H1 (cell line): ENCODE measurements around the gene CTSW. TPM values are rescaled to one million over a fixed set of nuclear protein-coding genes. Genes with fewer than 3 reads are reported as not detected.

Experiments used
- CTCF ChIA-PET: fragments of 300-600 bp; sonication (Branson Sonifier 250); formaldehyde crosslinking; loops from one replicate; lab custom pipeline; 2021; ENCODE audit not compliant: partially characterized antibody; lab: Charles Lee
- POLR2A ChIA-PET: fragments of 300-600 bp; sonication (Branson Sonifier 250); formaldehyde crosslinking; loops from one replicate; lab custom pipeline; 2021; ENCODE audit warnings: inconsistent platforms; ENCODE audit not compliant: partially characterized antibody; lab: Charles Lee
- DNase-seq, 2 experiments: peaks; one replicate each; pipeline versions ENCODE4 v3.0.0 to v3.0.0-alpha.2; 2010 to 2022; ENCODE audit warnings: low spot score in 2 of 2, low read depth in 1 of 2, mixed read lengths in 1 of 2
- FAIRE-seq: peaks from 2 replicates; lab custom pipeline; 2011; peaks lifted over from hg19 to GRCh38; lab: Jason Lieb, UNC
- H2AFZ ChIP-seq: 2 replicates; pipeline ENCODE4 v1.8.1; 2012; ENCODE audit warnings: low read length, inconsistent platforms
- H2AK5ac ChIP-seq: 2 replicates; pipeline ENCODE4 v1.6.1; 2013; ENCODE audit warnings: low read depth, low read length
- H2BK120ac ChIP-seq: replicated peaks from 2 replicates; pipeline ENCODE3; 2013; ENCODE audit warnings: low read depth, low read length, inconsistent platforms
- H2BK12ac ChIP-seq: 2 replicates; pipeline ENCODE4 v1.6.1; 2013; ENCODE audit warnings: low read depth, low read length
- H2BK15ac ChIP-seq: 2 replicates; pipeline ENCODE4 v1.6.1; 2013; ENCODE audit warnings: low read length
- H2BK20ac ChIP-seq: 2 replicates; pipeline ENCODE4 v1.6.1; 2013; ENCODE audit warnings: low read length
- H2BK5ac ChIP-seq: 2 replicates; pipeline ENCODE4 v1.6.1; 2013; ENCODE audit warnings: low read depth, low read length
- H3K14ac ChIP-seq: 2 replicates; pipeline ENCODE4 v1.6.1; 2013; ENCODE audit warnings: inconsistent platforms; ENCODE audit not compliant: insufficient read length
- H3K18ac ChIP-seq: 2 replicates; pipeline ENCODE4 v1.6.1; 2013; ENCODE audit warnings: low read length; ENCODE audit errors: extremely low read depth
- H3K23ac ChIP-seq: 2 replicates; pipeline ENCODE4 v1.6.1; 2013; ENCODE audit warnings: inconsistent platforms; ENCODE audit not compliant: insufficient read length
- H3K23me2 ChIP-seq: 2 replicates; pipeline ENCODE4 v1.6.1; 2013; ENCODE audit warnings: low read depth, low read length
- H3K27ac ChIP-seq: 2 replicates; pipeline ENCODE4 v1.6.1; 2011; ENCODE audit warnings: low read depth, low read length, inconsistent platforms
- H3K27me3 ChIP-seq, 4 experiments: replicated peaks in 1 of 4; 1 replicate in 1 of 4; 2 replicates in 3 of 4; pipeline versions ENCODE4 v1.6.1 to v1.8.1; 2011 to 2013; ENCODE audit warnings: low read length in 3 of 4, mild to moderate bottlenecking in 3 of 4, inconsistent platforms in 2 of 4, mixed read lengths in 2 of 4, moderate library complexity in 1 of 4; ENCODE audit not compliant: control insufficient read depth in 3 of 4, insufficient read depth in 3 of 4; ENCODE audit errors: extremely low read depth in 1 of 4
- H3K36me3 ChIP-seq, 4 experiments: 2 replicates each; pipeline versions ENCODE4 v1.6.1 to v1.8.1; 2011 to 2013; ENCODE audit warnings: mild to moderate bottlenecking in 4 of 4, low read length in 3 of 4, moderate library complexity in 2 of 4, control low read depth in 1 of 4, inconsistent platforms in 1 of 4; ENCODE audit not compliant: insufficient read depth in 4 of 4, control insufficient read depth in 2 of 4
- H3K4ac ChIP-seq: replicated peaks from 2 replicates; pipeline ENCODE3; 2013; ENCODE audit warnings: low read length, low read depth, mixed read lengths, inconsistent platforms; ENCODE audit not compliant: insufficient read length
- H3K4me1 ChIP-seq, 4 experiments: replicated peaks in 1 of 4; 1 replicate in 1 of 4; 2 replicates in 3 of 4; pipeline versions ENCODE4 v1.6.1 to v1.8.1; 2011 to 2013; ENCODE audit warnings: low read length in 3 of 4, inconsistent platforms in 2 of 4, mixed read lengths in 1 of 4; ENCODE audit not compliant: insufficient read depth in 4 of 4, control insufficient read depth in 3 of 4
- H3K4me2 ChIP-seq, 2 experiments: 2 replicates each; pipeline versions ENCODE4 v1.6.1 to v1.8.1; 2011 to 2013; ENCODE audit warnings: low read depth in 2 of 2, low read length in 2 of 2, control low read depth in 1 of 2, inconsistent platforms in 1 of 2, mild to moderate bottlenecking in 1 of 2; ENCODE audit not compliant: insufficient read depth in 1 of 2
- H3K4me3 ChIP-seq, 4 experiments: fragments of 200-600, 300-600 bp in 1 of 4; sonication (generic), shearing (Covaris generic), sonication (Bioruptor Twin) in 1 of 4; 2 replicates each; pipeline versions ENCODE4 v1.5.1 to v1.8.1; 2011 to 2016; ENCODE audit warnings: low read length in 4 of 4, low read depth in 3 of 4, control low read depth in 2 of 4, inconsistent platforms in 2 of 4, mild to moderate bottlenecking in 2 of 4, mixed read lengths in 1 of 4, moderate library complexity in 1 of 4; ENCODE audit not compliant: insufficient read depth in 2 of 4; ENCODE audit errors: extremely low read depth in 1 of 4
- H3K56ac ChIP-seq: replicated peaks from 2 replicates; pipeline ENCODE3; 2013; ENCODE audit warnings: low read depth, mild to moderate bottlenecking, mixed read lengths, low read length, inconsistent platforms; ENCODE audit not compliant: insufficient read length
- H3K79me1 ChIP-seq: 2 replicates; pipeline ENCODE4 v1.6.1; 2013; ENCODE audit warnings: low read depth, low read length, control low read depth
- H3K79me2 ChIP-seq, 2 experiments: 2 replicates each; pipeline versions ENCODE4 v1.6.1 to v1.8.1; 2012 to 2013; ENCODE audit warnings: low read length in 2 of 2, mild to moderate bottlenecking in 2 of 2, inconsistent platforms in 1 of 2; ENCODE audit not compliant: insufficient read depth in 2 of 2, control insufficient read depth in 1 of 2
- H3K9ac ChIP-seq, 4 experiments: replicated peaks in 1 of 4; 1 replicate in 1 of 4; 2 replicates in 3 of 4; pipeline versions ENCODE4 v1.6.1 to v1.8.1; 2011 to 2013; ENCODE audit warnings: low read depth in 3 of 4, low read length in 3 of 4, control low read depth in 2 of 4, mild to moderate bottlenecking in 2 of 4, moderate library complexity in 2 of 4, inconsistent platforms in 1 of 4; ENCODE audit errors: extremely low read depth in 1 of 4
- H3K9me3 ChIP-seq, 2 experiments: 2 replicates each; pipeline versions ENCODE4 v1.6.1 to v1.8.1; 2012 to 2013; ENCODE audit warnings: mild to moderate bottlenecking in 2 of 2, moderate library complexity in 2 of 2, control low read depth in 1 of 2, inconsistent platforms in 1 of 2, low read depth in 1 of 2, low read length in 1 of 2, mixed read lengths in 1 of 2; ENCODE audit not compliant: insufficient read depth in 2 of 2
- H4K20me1 ChIP-seq, 2 experiments: replicated peaks in 1 of 2; 2 replicates each; pipeline versions ENCODE3 to v1.8.1; 2011 to 2013; ENCODE audit warnings: inconsistent platforms in 2 of 2, low read length in 2 of 2, mild to moderate bottlenecking in 1 of 2; ENCODE audit not compliant: insufficient read depth in 2 of 2, control insufficient read depth in 1 of 2
- H4K5ac ChIP-seq: 2 replicates; pipeline ENCODE4 v1.6.1; 2013; ENCODE audit warnings: low read length, low read depth, mixed read lengths, inconsistent platforms; ENCODE audit not compliant: insufficient read length
- H4K8ac ChIP-seq: 2 replicates; pipeline ENCODE4 v1.8.0; 2013; ENCODE audit warnings: mild to moderate bottlenecking, moderate library complexity, low read length, inconsistent platforms; ENCODE audit not compliant: insufficient read depth; ENCODE audit errors: extremely low read depth
- H4K91ac ChIP-seq: replicated peaks from 2 replicates; pipeline ENCODE3; 2013; ENCODE audit warnings: low read length, mixed read lengths, inconsistent platforms; ENCODE audit not compliant: insufficient read length
- BRCA1 ChIP-seq: IDR thresholded peaks from 2 replicates; pipeline ENCODE4 v1.6.1; 2012; ENCODE audit warnings: low read depth, low read length, improper control_type of control experiment
- CEBPB ChIP-seq: IDR thresholded peaks from 2 replicates; pipeline ENCODE4 v1.6.1; 2012; ENCODE audit warnings: low read depth, low read length
- CHD2 ChIP-seq: IDR thresholded peaks from 2 replicates; pipeline ENCODE4 v1.6.1; 2012; ENCODE audit warnings: low read length, improper control_type of control experiment
- EGR1 ChIP-seq: IDR thresholded peaks from 2 replicates; pipeline ENCODE4 v1.6.1; 2011; ENCODE audit warnings: low read depth, low read length, borderline replicate concordance
- GABPA ChIP-seq: IDR thresholded peaks from 2 replicates; pipeline ENCODE4 v1.6.1; 2011; ENCODE audit warnings: mild to moderate bottlenecking, low read length, moderate library complexity, borderline replicate concordance; ENCODE audit not compliant: insufficient read depth
- KDM5A ChIP-seq: fragments of 200-600 bp; IDR thresholded peaks from 2 replicates; pipeline ENCODE4 v1.7.1; 2012; ENCODE audit warnings: mild to moderate bottlenecking, low read length, inconsistent platforms, mixed read lengths
- SP1 ChIP-seq: IDR thresholded peaks from 2 replicates; pipeline ENCODE4 v1.6.1; 2011; ENCODE audit warnings: low read depth, low read length
- ZNF274 ChIP-seq: IDR thresholded peaks from 2 replicates; pipeline ENCODE4 v1.7.0; 2012; ENCODE audit warnings: low read length, borderline replicate concordance; ENCODE audit errors: extremely low read depth
- WGBS, 2 experiments: shearing (Covaris generic) in 1 of 2; methylation state at CpG; one replicate each; pipeline versions ENCODE4 v1.1.6 to v1.1.7; 2013 to 2015; ENCODE audit warnings: low lambda C conversion rate in 2 of 2, mixed read lengths in 2 of 2, inconsistent platforms in 1 of 2, low coverage in 1 of 2, missing lambda C conversion rate in 1 of 2; ENCODE audit not compliant: insufficient replicate concordance in 2 of 2, insufficient coverage in 1 of 2, insufficient read length in 1 of 2; ENCODE audit errors: extremely low coverage in 1 of 2, missing lambda C conversion rate in 1 of 2; 5-methylcytosine and 5-hydroxymethylcytosine counted together
- polyA plus RNA-seq, 7 experiments: library from polyadenylated mRNA; depleted of rRNA in 3 of 7; stranded (reverse) in 5 of 7; unstranded in 2 of 7; fragments of >200 nt in 5 of 7; fragments of 200-250 nt in 2 of 7; gene quantifications; 1 replicate in 5 of 7; 2 replicates in 1 of 7; 4 replicates in 1 of 7; pipeline versions ENCODE4 v1.2.1 to v1.2.3, GENCODE V29; 2011 to 2013; ENCODE audit warnings: missing spikeins in 2 of 7, mixed read lengths in 2 of 7
- total RNA-seq: library from RNA; stranded (reverse); fragmentation: NEBNext Ultra II Directional; extraction: Animal tissue kit (Norgen Biotek cat#: 25700); gene quantifications from 2 replicates; pipeline ENCODE4 v1.2.1, GENCODE V29; 2021
- TF ChIP-seq, protein P1 (sequence below), 3 experiments: IDR thresholded peaks; 1 replicate in 2 of 3; 2 replicates in 1 of 3; pipeline versions ENCODE4 v1.5.1 to v1.6.1; 2011; ENCODE audit warnings: low read length in 3 of 3, mild to moderate bottlenecking in 3 of 3, inconsistent platforms in 2 of 3, low read depth in 1 of 3, moderate library complexity in 1 of 3; ENCODE audit not compliant: insufficient read depth in 1 of 3; ENCODE audit errors: control extremely low read depth in 1 of 3

Gene CTSW
- total and polyA plus RNA-seq, 2 of the 8 experiments (the other 6 are each of a cell fraction or from before 2014, with no cell fraction given), result not detected

DNA sequence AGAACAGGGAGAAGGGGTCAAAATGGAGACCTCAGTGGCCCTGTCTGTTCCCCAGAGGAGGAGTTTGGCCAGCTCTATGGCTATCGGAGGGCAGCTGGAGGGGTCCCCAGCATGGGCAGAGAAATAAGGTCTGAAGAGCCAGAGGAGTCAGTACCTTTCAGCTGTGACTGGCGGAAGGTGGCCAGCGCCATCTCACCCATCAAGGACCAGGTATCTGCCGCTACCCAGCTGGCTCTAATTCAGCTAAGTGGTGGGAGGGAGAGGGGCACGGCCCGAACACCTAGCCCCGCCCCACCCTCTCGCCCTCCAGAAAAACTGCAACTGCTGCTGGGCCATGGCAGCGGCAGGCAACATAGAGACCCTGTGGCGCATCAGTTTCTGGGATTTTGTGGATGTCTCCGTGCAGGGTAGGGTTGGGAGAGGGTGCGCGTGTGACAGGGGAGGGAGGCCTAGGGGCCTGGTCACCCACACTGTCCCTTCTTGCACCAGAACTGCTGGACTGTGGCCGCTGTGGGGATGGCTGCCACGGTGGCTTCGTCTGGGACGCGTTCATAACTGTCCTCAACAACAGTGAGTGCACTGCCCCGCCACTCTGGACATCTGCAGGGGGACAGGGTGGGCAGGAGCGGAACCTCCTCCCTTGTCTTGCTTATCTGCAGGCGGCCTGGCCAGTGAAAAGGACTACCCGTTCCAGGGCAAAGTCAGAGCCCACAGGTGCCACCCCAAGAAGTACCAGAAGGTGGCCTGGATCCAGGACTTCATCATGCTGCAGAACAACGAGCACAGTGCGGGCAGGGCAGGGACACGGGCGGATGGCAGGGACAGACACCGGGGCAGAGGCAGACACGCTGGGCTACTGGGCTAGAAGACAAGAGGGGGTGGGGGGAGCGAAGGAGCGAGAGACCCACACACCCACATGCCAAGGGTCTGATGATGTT, 2.8 kb downstream of the CTSW start:
- H3K4me3 ChIP-seq, result no peak overlapping the region
- H3K27me3 ChIP-seq, result no peaks in the 10 kb centered on the region
- H4K5ac ChIP-seq, result no peak overlapping the region
- no peak overlapping the region for H2AK5ac ChIP-seq
- peaks cover under 1% of the 10 kb centered on the region; the same call in 1 of the 2 replicates for H3K23me2 ChIP-seq
- no peak overlapping the region for H3K4ac ChIP-seq
- H3K23ac ChIP-seq, result no peak overlapping the region
- no peak overlapping the region for H3K4me2 ChIP-seq
- H3K79me2 ChIP-seq, result peaks cover 0 to 1% of the 10 kb centered on the region in 2 experiments; a peak in 1 of 4 replicates
- H2BK5ac ChIP-seq, result no peak overlapping the region
- H2BK120ac ChIP-seq, result no peak overlapping the region
- H4K8ac ChIP-seq, result no peak overlapping the region
- H3K14ac ChIP-seq, result no peak overlapping the region
- H3K56ac ChIP-seq, result no peak overlapping the region
- no peak overlapping the region for H3K18ac ChIP-seq
- DNase-seq, result no peak
- WGBS, 2 experiments, result 90% methylated on average over 28 of the region's 30 CpGs; no CpG with 5 or more reads in 1 of the 2 experiments
- no peaks in the 10 kb centered on the region for H3K79me1 ChIP-seq
- H3K9ac ChIP-seq, result no peak overlapping the region
- CTCF ChIA-PET, result interaction anchor here (0.7 to 19.6 kb wide), 14 partner anchors 10 to 171 kb away, joined by 3 to 283 read pairs (median 30); partner anchors contain the start of genes CCDC85B, CFL1, EFEMP2 and FOSL1
- no peak overlapping the region for H4K91ac ChIP-seq
- H2BK12ac ChIP-seq, result no peak overlapping the region
- POLR2A ChIA-PET, result interaction anchor here (1.1 to 39.7 kb wide), 5 partner anchors 8 to 163 kb away, joined by 3 to 1071 read pairs (median 6); partner anchors contain the start of genes BANF1, CCDC85B, CFL1 and EFEMP2
- peaks cover 8 to 22% (median 18%) of the 10 kb centered on the region in 4 experiments; a peak in 7 of 8 replicates for H3K36me3 ChIP-seq
- FAIRE-seq, result no peak
- H2BK20ac ChIP-seq, result no peak overlapping the region
- TF ChIP-seq SP1 (no peak), ZNF274 (no peak), CHD2 (no peak), BRCA1 (no peak), GABPA (no peak), KDM5A (no peak), EGR1 (no peak), CEBPB (no peak)
- TF ChIP-seq, protein P1, sequence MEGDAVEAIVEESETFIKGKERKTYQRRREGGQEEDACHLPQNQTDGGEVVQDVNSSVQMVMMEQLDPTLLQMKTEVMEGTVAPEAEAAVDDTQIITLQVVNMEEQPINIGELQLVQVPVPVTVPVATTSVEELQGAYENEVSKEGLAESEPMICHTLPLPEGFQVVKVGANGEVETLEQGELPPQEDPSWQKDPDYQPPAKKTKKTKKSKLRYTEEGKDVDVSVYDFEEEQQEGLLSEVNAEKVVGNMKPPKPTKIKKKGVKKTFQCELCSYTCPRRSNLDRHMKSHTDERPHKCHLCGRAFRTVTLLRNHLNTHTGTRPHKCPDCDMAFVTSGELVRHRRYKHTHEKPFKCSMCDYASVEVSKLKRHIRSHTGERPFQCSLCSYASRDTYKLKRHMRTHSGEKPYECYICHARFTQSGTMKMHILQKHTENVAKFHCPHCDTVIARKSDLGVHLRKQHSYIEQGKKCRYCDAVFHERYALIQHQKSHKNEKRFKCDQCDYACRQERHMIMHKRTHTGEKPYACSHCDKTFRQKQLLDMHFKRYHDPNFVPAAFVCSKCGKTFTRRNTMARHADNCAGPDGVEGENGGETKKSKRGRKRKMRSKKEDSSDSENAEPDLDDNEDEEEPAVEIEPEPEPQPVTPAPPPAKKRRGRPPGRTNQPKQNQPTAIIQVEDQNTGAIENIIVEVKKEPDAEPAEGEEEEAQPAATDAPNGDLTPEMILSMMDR (IDR thresholded peaks at IDR 0.05; ENCODE audit: control extremely low read depth in 1 of 3, insufficient read depth in 1 of 3, low read depth in 1 of 3, low read length in 3 of 3), result no peak
- TF ChIP-seq, all 59 proteins: peak for 0
- peaks cover 0 to 3% (median 2%) of the 10 kb centered on the region in 4 experiments; a peak in 4 of 7 replicates for H3K4me1 ChIP-seq
- H3K9me3 ChIP-seq, result no peaks in the 10 kb centered on the region
- no peak overlapping the region for H3K27ac ChIP-seq
- H2AFZ ChIP-seq, result no peak overlapping the region
- no peak overlapping the region for H2BK15ac ChIP-seq
- H4K20me1 ChIP-seq, result peaks cover 5 to 6% of the 10 kb centered on the region in 2 experiments
